GM12801 (cell line): Measurements from ENCODE around the gene FGFR3.

Experiments
- CTCF ChIP-seq: IDR thresholded peaks from one replicate; pipeline ENCODE4 v1.5.1; 2011; ENCODE audit warnings: control low read depth; ENCODE audit not compliant: insufficient read length; ENCODE audit errors: extremely low read depth

FGFR3 gene

GRCh38 chr4:1772853-1773538 is 20.1 kb upstream of the FGFR3 start:
- TF ChIP-seq CTCF: no peak

- no peak for TF ChIP-seq CTCF
Measured at GRCh38 chr4:1773754-1774153, 19.3 kb upstream of the FGFR3 start.

GRCh38 chr4:1775731-1776500 is 17.2 kb upstream of the FGFR3 start:
- no peak for TF ChIP-seq CTCF

- no peak for TF ChIP-seq CTCF
Measured at GRCh38 chr4:1776521-1777161, 16.5 kb upstream of the FGFR3 start.

GRCh38 chr4:1777822-1778641 is 15.1 kb upstream of the FGFR3 start:
- no peak for TF ChIP-seq CTCF

- TF ChIP-seq CTCF: no peak
Measured at GRCh38 chr4:1778642-1779392, 14.3 kb upstream of the FGFR3 start.
